NCI-H748 (cell line): ENCODE measurements around the gene ANKRD13B.

ENCODE experiments used
- DNase-seq: peaks from one replicate; lab custom pipeline; 2025; ENCODE audit not compliant: unreplicated experiment; lab: John Stamatoyannopoulos, UW

The ANKRD13B gene

GRCh38 chr17:29616300-29617048 is 23.5 kb downstream of the ANKRD13B start:
- DNase-seq = peak; percentile 74

GRCh38 chr17:29617125-29617480 is 24.2 kb downstream of the ANKRD13B start:
- peak; percentile 93 for DNase-seq

GRCh38 chr17:29617481-29618271 is 24.7 kb downstream of the ANKRD13B start:
- peak; percentile 92 for DNase-seq

GRCh38 chr17:29618272-29619065 is 25.5 kb downstream of the ANKRD13B start:
- DNase-seq = no peak

- peak; percentile 55 for DNase-seq
These were observed 26.3 kb downstream of the ANKRD13B start for GRCh38 chr17:29619251-29619650.

- no peak for DNase-seq
These were observed 27.3 kb downstream of the ANKRD13B start for GRCh38 chr17:29620271-29620670.

GRCh38 chr17:29620779-29621500 is 28.0 kb downstream of the ANKRD13B start:
- no peak for DNase-seq

- DNase-seq = no peak
These were observed 28.8 kb downstream of the ANKRD13B start for GRCh38 chr17:29621751-29622194.

- peak; percentile 71 for DNase-seq
These were observed 29.7 kb downstream of the ANKRD13B start, which contains the start of gene CORO6 for GRCh38 chr17:29622337-29623282. CORO6 (minus strand) TSS chr17:29622912; CDS start chr17:29621421, 1,491 bp downstream.

- no peak for DNase-seq
These were observed 30.3 kb downstream of the ANKRD13B start for GRCh38 chr17:29623283-29623647.

GRCh38 chr17:29624586-29624985 is 31.7 kb downstream of the ANKRD13B start:
- DNase-seq = no peak

GRCh38 chr17:29625037-29625750 is 32.3 kb downstream of the ANKRD13B start:
- DNase-seq = peak; percentile 32

- DNase-seq = no peak
These were observed 35.0 kb downstream of the ANKRD13B start for GRCh38 chr17:29627951-29628350.

GRCh38 chr17:29628644-29629043 is 35.7 kb downstream of the ANKRD13B start:
- DNase-seq = no peak

- no peak for DNase-seq
These were observed 36.9 kb downstream of the ANKRD13B start for GRCh38 chr17:29629839-29630238.

GRCh38 chr17:29630630-29631193 is 37.8 kb downstream of the ANKRD13B start:
- DNase-seq = no peak

GRCh38 chr17:29633886-29634285 is 41.0 kb downstream of the ANKRD13B start:
- DNase-seq = no peak

- no peak for DNase-seq
These were observed 47.5 kb downstream of the ANKRD13B start for GRCh38 chr17:29640413-29640812.
